K562 (cell line): ENCODE results near the gene TRIM34. TPM values are rescaled to one million over a fixed set of nuclear protein-coding genes. Genes with fewer than 3 reads are reported as not detected.

Source experiments
- AFF4 ChIP-seq: sonication (generic); formaldehyde crosslinking; IDR thresholded peaks from 2 replicates; pipeline ENCODE4 v1.8.0; 2023; ENCODE audit warnings: mild to moderate bottlenecking, missing genetic modification reagents
- ARNT ChIP-seq, 2 experiments: fragments of 450-650 bp; IDR thresholded peaks; 2 replicates each; pipeline ENCODE4 v1.6.1; 2016; ENCODE audit warnings: mild to moderate bottlenecking in 1 of 2
- ATF3 ChIP-seq, 2 experiments: fragments of 450-650 bp in 1 of 2; sonication (generic) in 1 of 2; formaldehyde crosslinking in 1 of 2; IDR thresholded peaks in 1 of 2; conservative IDR thresholded peaks in 1 of 2; 2 replicates each; pipeline versions ENCODE4 v1.6.1 to v1.8.1; 2016 to 2023; ENCODE audit warnings: mild to moderate bottlenecking in 2 of 2, moderate library complexity in 2 of 2, inconsistent platforms in 1 of 2, missing genetic modification reagents in 1 of 2
- ELF1 ChIP-seq: fragments of 200-800 bp; sonication (Bioruptor generic); IDR thresholded peaks from 2 replicates; pipeline ENCODE4 v1.6.1; 2016; ENCODE audit warnings: missing genetic modification characterization, missing compliant biosample characterization
- HDAC2 ChIP-seq: fragments of 450-650 bp; IDR thresholded peaks from 2 replicates; pipeline ENCODE4 v1.6.1; 2016; ENCODE audit warnings: mild to moderate bottlenecking
- MLLT1 ChIP-seq, 2 experiments: fragments of 450-650 bp; IDR thresholded peaks; 2 replicates each; pipeline ENCODE4 v1.6.1; 2016
- PTTG1 ChIP-seq: fragments of 450-650 bp; IDR thresholded peaks from 2 replicates; pipeline ENCODE4 v1.6.1; 2016; ENCODE audit warnings: low read depth, mild to moderate bottlenecking, missing genetic modification characterization, missing compliant biosample characterization
- RBM14 ChIP-seq: fragments of 200-400 bp; formaldehyde crosslinking; IDR thresholded peaks from 2 replicates; pipeline ENCODE4 v1.6.1; 2018; ENCODE audit warnings: low read depth, mild to moderate bottlenecking, low read length, moderate library complexity, borderline replicate concordance; ENCODE audit not compliant: insufficient read depth
- STAT6 ChIP-seq: sonication (generic); formaldehyde crosslinking; IDR thresholded peaks from 2 replicates; pipeline ENCODE4 v1.8.1; 2023; ENCODE audit warnings: mild to moderate bottlenecking, missing genetic modification reagents
- USF1 ChIP-seq: sonication (generic); formaldehyde crosslinking; IDR thresholded peaks from 2 replicates; pipeline ENCODE4 v1.9.0; 2022; ENCODE audit warnings: mild to moderate bottlenecking, missing genetic modification reagents
- ZBTB5 ChIP-seq: fragments of 450-650 bp; IDR thresholded peaks from 2 replicates; pipeline ENCODE4 v1.6.1; 2017; ENCODE audit warnings: antibody characterized with exemption
- ZKSCAN8 ChIP-seq: fragments of 200-800 bp; sonication (Bioruptor generic); IDR thresholded peaks from 2 replicates; pipeline ENCODE4 v1.6.1; 2016; ENCODE audit warnings: missing genetic modification characterization, missing compliant biosample characterization
- ZNF311 ChIP-seq: fragments of 250-450 bp; sonication (Bioruptor Pico); IDR thresholded peaks from 2 replicates; pipeline ENCODE4 v1.4.0; 2020; ENCODE audit warnings: mild to moderate bottlenecking, moderate library complexity
- ZNF75A ChIP-seq: fragments of 450-650 bp; formaldehyde crosslinking; IDR thresholded peaks from 2 replicates; pipeline ENCODE4 v1.4.0; 2020; ENCODE audit warnings: mild to moderate bottlenecking
- polyA plus RNA-seq, 8 experiments: library from polyadenylated mRNA; depleted of rRNA in 4 of 8; stranded (reverse) in 5 of 8; unstranded in 3 of 8; fragments of >200 nt; fragmentation: Nextera tagmentation in 2 of 8; fragmentation: Illumina TruSeq in 1 of 8; extraction: Ambion mirVana in 2 of 8; extraction: Trizol in 1 of 8; gene quantifications; 2 replicates each; pipeline versions ENCODE4 v1.2.1 to v1.2.3, GENCODE V29; 2011 to 2014; ENCODE audit warnings: inconsistent platforms in 1 of 8, missing spikeins in 1 of 8
- total RNA-seq, 7 experiments: library from RNA; depleted of rRNA in 6 of 7; stranded (reverse); fragments of >200 nt in 6 of 7; fragmentation: Illumina TruSeq in 2 of 7; extraction: Trizol in 2 of 7; gene quantifications; 2 replicates each; pipeline versions ENCODE4 v1.2.1 to v1.2.3, GENCODE V29; 2011 to 2021; ENCODE audit warnings: low replicate concordance in 1 of 7

The TRIM34 gene
- total and polyA plus RNA-seq, 9 of the 15 experiments (the other 6 are each of a cell fraction or from before 2014, with no cell fraction given) = 0.31 to 2.9 (median 1.3) TPM

- TF ChIP-seq AFF4 (CRISPR knock-in tag) (no peak), ELF1 (tag) (no peak), STAT6 (no peak), HDAC2 (peak; percentile 88), RBM14 (no peak), ZKSCAN8 (CRISPR knock-in tag) (no peak), ZBTB5 (no peak), PTTG1 (no peak), ARNT (IDR thresholded peaks at IDR 0.05) (peak; percentile 55 to 79; a peak in 2 of 4 replicates), MLLT1 (IDR thresholded peaks at IDR 0.05) (peak in 1 of 2 experiments; percentile 46; a peak in 2 of 4 replicates), ZNF75A (CRISPR knock-in tag) (no peak), USF1 (CRISPR knock-in tag) (no peak), ZNF311 (CRISPR knock-in tag) (0 out of 2 replicates have a peak, but pooled peaks have one; percentile 16), ATF3 (IDR thresholded peaks at IDR 0.05) (peak; percentile 70), ATF3 (CRISPR knock-in tag; conservative IDR thresholded peaks at IDR 0.05) (no peak; the same call in 1 of the 2 replicates)
These were observed 60.0 kb downstream of the TRIM34 start, which contains the start of gene TRIM5 (continued) for GRCh38 chr11:5684646-5685362.
